Measurements from ENCODE around the gene FLT1.

Gene FLT1, protein sequence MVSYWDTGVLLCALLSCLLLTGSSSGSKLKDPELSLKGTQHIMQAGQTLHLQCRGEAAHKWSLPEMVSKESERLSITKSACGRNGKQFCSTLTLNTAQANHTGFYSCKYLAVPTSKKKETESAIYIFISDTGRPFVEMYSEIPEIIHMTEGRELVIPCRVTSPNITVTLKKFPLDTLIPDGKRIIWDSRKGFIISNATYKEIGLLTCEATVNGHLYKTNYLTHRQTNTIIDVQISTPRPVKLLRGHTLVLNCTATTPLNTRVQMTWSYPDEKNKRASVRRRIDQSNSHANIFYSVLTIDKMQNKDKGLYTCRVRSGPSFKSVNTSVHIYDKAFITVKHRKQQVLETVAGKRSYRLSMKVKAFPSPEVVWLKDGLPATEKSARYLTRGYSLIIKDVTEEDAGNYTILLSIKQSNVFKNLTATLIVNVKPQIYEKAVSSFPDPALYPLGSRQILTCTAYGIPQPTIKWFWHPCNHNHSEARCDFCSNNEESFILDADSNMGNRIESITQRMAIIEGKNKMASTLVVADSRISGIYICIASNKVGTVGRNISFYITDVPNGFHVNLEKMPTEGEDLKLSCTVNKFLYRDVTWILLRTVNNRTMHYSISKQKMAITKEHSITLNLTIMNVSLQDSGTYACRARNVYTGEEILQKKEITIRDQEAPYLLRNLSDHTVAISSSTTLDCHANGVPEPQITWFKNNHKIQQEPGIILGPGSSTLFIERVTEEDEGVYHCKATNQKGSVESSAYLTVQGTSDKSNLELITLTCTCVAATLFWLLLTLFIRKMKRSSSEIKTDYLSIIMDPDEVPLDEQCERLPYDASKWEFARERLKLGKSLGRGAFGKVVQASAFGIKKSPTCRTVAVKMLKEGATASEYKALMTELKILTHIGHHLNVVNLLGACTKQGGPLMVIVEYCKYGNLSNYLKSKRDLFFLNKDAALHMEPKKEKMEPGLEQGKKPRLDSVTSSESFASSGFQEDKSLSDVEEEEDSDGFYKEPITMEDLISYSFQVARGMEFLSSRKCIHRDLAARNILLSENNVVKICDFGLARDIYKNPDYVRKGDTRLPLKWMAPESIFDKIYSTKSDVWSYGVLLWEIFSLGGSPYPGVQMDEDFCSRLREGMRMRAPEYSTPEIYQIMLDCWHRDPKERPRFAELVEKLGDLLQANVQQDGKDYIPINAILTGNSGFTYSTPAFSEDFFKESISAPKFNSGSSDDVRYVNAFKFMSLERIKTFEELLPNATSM (N-terminal part only)

DNA sequence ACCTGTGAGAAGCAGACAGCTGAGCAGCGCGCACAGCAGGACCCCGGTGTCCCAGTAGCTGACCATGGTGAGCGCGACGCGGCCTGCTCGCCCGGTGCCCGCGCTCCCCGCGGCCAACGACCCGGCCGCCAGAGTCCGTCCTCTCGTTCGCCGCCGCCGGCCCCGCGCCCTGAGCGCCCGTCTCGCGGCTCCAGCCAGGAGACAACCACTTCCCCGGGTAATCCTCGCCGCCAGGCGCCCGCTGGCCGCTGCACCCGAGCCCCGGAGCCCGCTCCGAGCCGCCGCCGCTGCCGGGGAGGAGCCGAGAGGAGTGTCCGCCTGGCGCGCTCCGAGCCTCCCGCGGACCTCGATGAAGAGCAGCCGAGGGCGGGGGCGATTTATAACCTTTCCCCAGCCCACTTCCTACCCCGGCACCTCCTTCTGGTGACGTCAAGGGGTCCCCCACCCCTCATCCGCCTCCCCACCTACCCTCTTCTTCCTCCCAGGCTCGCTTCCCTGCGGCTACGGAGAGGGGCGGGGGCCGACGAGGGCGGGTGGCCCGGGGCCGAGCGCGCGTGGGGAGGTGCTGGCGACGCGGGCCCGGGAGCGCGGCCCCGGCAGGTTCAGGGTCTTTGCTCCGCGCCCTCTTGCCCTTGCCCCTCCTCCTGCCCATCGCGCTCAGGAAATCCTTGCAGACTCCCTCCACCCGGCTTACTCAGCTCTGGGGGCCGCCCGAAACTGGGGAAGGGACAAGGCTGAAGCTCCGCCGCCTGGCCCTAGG lies at the start of gene FLT1:
FLT1 (minus strand) TSS at position 351 of the 760 bp plus-strand sequence; CDS start at position 66, 285 bp downstream.
- DNase-seq (ENCODE audit: low spot score): peak; percentile 65

DNA sequence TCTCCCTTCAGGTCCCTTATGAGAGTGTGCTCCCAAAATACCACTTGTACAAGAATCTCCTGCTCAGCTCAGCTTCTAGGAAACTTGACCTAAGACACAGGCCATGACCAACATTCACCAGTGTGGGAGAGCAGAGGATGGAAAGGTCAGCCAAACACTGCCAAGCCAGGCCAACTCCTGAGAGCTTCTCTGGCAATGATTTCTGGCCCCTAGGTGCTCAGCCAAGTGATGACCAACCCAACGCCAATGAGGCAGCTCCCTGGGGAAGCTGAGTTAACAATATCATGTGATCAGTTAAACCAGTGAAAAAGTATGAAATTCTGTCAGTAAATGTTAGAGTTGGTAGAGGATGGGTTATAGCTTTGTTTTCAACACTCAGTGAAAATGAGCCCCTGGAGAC lies 49.1 kb upstream of the FLT1 start:
- DNase-seq (ENCODE audit: low spot score): no peak

DNA sequence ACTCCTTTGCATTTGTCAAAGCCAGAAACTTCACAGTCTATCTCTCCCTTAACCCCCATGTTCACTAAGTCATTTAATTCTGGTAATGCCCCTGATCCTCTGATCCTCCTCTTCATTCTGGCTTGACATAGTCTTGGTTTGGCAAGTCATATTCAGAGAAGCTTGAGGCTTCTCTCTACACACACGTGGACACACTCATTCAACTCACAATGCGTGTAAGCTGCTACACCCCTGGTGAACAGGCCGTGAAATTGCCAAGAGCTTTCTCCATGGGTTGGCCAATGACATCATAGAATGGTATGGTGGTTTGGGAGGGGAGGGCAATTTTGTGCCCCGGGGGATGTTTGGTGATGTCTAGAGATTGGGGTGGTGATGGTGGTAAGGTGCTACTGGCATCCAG lies 47.9 kb upstream of the FLT1 start:
- DNase-seq (ENCODE audit: low spot score): no peak

DNA sequence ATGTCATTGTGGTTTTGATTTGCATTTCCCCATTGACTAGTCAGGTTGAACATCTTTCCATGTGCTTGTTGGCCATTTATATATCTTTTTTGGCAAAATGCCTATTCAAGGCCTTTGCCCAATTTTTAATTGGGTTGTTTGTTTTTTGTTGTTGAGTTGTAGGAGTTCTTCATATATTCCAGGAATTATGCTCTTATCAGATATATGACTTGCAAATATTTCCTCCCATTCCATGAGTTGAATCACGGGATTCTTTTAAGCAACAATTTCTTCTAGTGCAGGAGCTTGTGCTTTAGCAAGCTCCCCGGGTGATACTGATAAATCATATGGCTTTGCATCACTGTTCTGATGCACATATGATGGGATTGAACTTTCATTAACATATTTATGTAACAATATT lies 47.0 kb upstream of the FLT1 start:
- no peak for DNase-seq (ENCODE audit: low spot score)

DNA sequence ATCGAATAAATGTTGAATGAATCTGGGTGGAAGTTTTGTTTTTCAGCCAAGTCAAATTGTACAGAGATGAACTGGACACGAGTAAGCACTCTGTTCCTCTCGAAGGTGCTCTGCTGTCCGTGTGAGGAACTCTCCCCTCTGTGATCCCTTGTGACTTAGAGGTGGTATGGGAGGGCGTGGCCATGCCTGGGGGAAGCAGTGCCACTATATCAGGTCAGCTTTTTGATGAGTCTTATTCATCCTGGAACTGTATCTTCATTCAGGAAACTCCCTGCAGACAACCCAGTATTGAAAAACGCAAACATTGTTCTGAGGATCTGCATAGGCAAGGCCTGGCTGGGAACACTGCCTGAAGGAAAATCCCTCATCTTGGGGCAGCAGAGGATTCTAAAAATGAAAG lies 45.7 kb upstream of the FLT1 start:
- DNase-seq (ENCODE audit: low spot score): peak; percentile 25

DNA sequence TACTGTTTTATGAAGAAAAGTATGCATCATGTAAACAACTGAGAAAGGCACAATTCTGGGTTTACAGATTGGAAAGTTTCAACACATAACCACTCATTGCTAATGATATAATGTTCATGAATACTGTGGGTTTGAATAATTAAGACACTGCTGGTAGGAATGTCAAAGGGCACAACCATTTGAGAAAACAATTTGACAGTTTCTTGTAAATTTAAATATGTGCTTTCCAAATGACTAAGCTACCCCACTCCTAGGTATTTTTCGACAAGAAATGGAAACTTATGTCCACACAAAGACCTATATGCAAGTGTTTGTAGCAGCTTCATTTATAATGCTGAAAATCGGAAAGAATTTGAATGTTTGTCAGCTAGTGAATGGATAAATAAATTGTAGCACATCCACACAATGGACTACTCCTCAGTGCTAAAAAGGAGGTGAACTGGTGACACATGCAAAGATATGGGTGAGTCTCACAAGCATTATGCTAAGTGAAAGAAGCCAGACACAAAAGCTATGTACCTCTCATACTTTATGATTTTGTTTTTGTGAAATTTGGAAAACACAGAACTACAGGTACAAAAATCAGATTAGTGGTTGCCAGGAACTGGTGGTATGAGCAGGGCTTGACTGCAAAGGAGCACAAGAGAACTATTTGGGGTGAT lies 44.8 kb upstream of the FLT1 start:
- no peak for DNase-seq (ENCODE audit: low spot score)

DNA sequence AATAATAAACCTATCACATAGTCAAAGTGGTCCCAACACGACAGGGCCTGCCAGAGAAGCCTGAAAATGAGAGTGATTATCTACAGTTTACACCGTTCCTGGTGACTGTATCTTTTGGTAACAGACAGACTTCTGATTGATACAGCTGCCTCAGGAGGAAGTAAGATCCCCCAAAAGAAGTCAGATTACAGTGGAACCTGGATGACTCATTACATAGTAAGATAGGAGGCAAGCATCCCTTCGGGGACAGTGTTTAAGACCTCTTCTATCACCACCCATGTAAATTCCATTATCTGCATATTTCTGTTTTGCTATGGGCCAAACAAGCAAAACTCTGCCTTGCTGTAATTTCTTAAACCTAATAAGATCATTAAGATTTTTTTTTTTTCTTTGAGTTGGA lies 44.0 kb upstream of the FLT1 start:
- DNase-seq (ENCODE audit: low spot score): no peak

DNA sequence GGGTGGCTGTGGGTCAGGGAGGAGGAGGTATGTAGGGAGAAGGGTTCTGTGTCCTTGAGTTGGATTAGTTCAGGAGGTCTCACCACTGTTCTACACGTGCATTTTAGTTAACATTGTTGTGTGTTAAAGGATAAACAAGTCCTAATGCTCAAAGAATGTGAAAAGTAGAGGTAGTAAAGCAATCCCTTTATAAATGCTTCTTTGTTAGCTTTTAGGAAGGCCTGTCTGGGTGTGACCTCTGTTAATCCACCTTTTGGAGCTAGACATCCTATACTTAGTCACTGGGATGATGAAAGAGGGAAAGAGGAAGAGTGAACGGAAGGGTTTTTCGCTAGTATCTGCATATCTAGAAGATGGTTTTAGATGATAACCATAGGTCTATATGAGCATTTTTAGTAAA lies 42.2 kb upstream of the FLT1 start:
- DNase-seq (ENCODE audit: low spot score): no peak

DNA sequence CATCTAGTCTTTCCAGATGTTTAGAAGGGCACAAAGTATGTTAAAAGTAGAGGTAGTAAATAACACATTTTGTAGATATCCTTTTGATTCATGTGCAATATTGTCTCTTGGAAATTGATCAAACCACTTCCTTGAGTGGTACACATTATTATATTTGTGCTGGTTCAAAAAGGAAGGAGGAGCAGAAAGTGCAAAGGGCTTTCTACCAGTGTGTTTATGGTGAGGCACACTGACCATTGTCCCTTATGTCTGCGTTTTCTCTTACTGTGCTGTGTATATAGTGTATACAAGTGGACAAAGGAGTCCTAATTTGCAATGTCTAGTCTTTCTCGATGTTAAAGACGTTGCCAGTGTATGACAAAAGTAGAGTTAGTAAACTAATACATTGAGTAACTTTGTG lies 41.4 kb upstream of the FLT1 start:
- DNase-seq (ENCODE audit: low spot score): no peak

DNA sequence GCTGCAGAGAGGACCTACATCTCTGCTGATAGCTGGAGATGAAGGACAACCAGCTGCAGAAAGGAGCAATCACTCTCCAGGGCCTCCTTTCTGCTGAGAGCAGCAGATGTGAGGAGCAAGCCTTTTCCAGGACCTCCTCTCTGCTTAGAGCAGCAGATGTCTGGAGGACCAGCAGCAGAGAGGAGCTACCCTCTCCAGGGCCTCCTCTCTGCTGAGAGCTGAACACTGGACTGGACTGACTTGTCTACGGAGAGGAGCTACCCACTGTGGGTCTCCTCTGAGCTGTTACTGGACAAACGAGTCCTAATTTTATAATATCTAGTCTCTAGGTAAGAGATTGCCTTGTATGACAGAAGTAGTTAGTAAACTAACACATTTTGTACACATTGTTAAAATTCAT lies 40.8 kb upstream of the FLT1 start:
- DNase-seq (ENCODE audit: low spot score): no peak

DNA sequence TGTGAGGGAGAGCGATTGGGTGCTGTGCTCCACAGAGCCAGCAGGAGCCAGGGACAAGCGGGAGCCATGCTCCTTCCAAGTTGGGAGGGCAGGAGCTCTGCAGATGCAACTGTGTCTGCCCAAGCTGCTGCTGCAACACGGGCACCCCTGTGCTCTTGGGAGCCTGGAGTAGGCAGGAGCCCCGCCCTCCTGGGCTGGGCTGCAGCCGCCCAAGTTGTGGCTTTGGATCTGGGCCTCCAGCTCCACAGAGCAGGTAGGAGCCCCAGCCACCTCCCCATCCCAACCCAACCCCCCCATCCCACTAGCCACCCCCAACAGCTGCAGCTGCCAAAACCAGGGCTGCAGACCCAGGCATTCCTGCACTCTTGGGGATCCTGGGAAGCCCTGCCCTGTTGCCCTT lies 39.9 kb upstream of the FLT1 start:
- no peak for DNase-seq (ENCODE audit: low spot score)

DNA sequence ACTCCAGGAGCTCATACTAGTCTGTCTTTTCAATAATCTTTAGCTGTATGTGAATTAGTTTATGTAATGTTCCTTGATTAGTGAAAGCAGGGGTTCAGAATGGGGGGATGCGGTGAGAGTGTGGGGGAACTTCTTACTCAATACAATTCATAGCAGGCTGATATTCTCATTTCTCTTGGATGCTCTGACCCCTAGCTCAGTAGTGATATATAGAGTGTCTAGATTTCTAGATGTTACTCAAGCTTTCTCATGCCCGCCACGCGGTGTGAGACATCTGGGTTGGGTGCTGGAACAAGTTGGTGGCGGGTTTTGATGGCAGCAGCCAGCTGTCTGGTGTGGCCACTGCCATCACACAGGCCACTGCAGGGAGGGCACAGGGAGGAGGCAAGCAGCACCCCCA lies 39.3 kb upstream of the FLT1 start:
- no peak for DNase-seq (ENCODE audit: low spot score)

DNA sequence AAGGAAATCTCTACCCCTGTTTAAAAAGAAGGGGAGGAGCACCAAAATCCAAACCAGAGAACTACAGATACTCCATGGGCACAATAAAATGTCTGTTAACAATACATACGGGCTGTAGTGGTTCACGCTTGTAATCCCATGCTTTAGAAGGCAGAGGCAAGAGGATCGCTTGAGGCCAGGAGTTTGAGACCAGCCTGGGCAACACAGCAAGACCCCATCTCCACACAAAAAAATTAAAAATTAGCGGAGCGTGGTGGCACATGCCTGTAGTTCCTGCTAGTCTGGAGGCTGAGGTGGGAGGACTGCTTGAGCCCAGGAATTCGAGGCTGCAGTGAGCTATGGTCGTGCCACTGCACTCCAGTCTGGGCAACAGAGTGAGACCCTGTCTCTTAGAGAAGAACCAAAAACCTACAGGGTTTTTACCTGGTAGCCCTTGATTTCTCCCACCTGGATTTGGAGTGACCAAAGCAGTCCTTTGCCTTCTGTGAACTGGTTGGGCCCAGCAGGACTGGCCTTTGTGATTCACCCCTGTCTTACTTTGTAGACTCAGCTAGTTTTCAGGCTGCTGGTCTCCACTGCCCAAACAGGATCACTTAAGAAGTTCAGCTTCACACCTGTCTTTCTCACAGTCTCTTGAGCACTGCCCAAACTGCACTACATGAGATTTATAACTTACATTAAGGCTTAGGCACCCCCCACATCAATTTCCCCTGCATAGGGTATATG lies 38.7 kb upstream of the FLT1 start:
- DNase-seq (ENCODE audit: low spot score): no peak

DNA sequence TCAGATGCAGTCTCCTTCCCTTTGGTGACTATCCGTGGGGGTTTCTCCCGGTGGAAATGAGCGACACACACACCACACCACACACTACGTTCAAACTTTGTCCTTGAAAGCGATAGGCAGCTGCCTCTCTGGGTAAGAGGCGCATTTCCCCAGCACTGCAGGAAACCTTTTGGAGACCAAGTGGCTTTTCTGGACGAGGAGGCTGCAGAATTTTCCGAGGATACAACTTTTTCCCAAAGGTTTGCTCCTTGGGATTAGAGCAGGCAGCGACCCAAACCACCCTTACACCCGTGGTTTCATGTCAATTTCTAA lies 38.2 kb upstream of the FLT1 start:
- DNase-seq (ENCODE audit: low spot score): no peak

DNA sequence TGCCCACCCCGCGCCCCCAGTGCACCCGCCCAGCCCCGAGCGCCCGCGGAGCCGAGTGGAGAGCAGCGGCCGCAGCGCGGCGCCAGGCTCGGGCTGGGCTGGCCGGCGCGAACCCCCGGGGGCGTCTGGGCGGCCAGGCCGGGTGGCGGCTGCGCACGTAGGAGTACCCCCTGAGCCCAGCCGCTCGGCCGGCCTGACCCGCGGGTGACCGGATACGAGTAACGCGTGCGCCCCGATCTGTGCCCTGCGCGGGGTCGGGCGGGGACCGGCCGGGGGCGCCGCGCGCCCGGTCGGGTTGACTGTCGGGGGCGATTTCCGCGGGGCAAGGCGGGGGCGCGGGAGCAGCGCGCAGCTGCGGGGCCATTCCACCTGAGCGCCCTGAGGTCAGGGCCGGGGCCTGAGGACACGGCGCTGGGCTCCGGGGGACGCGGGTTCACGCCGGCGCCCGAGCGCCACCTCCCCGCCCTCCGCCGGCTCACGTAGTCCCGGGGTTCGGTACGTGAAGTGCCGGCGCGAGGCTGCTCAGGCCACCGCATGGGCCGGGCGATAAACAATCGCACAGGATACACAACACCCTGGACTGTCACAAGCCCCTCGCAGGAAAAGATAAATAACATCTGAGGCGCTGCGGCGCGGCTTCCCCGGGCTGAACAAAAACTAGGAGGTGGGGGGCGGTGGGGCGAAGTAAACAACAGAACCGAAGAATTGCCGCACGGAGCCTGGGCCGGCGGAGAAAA lies 37.6 kb upstream of the FLT1 start:
- peak; percentile 52 for DNase-seq (ENCODE audit: low spot score)

DNA sequence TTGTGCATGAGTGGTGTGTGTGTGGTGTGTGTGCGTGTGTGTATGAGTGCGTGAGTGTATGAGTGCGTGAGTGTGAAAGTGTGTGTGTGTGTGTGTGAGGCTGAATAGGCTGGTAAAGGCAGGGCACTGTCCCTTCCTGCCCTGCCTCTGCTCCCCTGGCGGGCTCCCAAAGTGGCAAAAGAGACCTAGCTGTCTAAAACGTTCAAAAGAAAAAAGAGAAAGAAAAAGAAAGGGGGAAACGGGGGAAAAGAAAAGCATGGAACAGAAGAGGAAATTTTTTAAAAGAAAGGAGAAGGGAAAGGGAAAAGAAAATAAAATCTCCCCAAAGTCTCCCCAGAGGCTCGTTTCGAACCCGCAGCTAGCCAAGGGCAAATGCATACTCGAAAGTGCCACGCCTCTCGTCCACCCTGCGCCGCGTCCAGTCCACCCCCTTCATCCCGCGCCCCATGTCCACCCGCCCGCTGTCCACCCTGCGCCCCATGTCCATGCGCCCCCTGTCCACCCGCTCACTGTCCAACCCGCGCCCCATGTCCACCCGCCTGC lies 37.0 kb upstream of the FLT1 start:
- peak; percentile 46 for DNase-seq (ENCODE audit: low spot score)

DNA sequence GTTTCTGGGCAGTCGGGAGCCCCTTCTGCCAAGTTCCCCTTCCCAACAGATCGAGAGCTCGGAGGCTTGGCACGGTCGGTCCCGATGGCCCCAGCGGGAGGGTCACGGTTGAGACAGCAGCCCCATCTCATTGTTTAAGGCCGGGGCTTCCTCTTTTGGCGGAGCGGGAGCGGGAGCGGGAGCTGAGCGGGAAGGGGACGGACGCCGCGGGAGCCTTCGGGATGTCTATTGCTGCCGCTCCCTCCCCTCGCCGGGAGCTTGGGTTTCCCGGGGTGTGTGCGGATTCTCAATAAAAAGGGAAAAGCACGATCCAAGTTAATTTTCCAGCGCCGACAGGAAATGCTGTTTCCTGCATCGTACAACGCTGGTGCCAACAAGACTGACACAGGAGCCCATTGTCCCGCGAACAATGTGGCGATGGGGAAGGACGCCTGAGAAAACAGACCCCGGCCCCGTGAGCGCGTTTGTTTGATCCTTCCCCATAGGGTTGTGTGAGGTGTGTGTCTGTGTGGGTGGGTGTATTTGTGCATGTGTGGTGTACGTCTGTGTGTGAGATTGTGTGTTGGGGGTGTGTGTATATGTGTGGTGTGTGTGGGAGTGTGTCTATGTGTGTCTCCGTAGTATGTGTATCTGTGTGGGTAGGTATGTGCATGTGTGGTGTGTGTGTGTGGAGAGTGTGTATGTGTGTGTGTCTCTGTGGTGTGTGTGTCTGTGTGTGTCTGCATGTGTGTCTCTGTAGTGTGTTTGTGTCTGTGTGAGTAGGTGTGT lies 36.3 kb upstream of the FLT1 start:
- DNase-seq (ENCODE audit: low spot score): peak; percentile 48

DNA sequence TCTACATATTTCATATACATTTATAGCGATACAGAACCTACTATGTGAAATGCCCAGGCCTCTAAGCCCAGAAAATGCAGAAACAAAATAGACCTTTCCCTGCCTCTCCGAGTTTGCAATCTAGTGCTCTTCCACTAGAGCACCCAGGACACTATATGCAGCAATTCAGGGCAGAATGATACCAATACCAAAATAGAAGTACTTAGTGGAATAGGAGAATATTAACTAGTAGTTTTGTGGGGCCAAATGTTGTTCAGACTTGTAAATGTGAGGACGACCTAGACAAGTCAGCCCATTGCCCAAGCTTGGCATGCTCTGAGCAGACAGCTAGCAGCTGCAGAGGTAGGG lies 35.8 kb upstream of the FLT1 start:
- peak; percentile 58 for DNase-seq (ENCODE audit: low spot score)

DNA sequence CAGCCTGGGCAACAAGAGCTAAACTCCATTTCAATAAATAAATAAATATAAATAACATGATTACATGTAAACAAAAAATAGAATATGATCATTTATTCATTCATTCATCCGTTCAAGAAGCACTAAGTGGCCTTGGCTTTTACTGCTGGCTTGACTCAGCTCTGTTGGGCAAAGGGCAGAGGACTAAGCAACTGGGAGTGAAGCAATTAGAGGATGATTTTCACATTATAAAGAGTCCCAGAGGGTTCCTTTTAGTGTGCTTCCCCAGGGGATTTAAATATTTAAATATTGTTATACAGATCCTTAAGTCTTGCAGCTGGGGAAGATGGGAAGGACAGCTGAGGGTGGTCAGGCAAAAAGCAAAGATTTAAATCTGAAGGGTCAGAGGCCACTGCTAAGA lies 34.9 kb upstream of the FLT1 start:
- no peak for DNase-seq (ENCODE audit: low spot score)
